Naive thymus-derived CD4-positive, alpha-beta T cell (primary cell): ENCODE results near the gene CMIP. TPM values are rescaled to one million over a fixed set of nuclear protein-coding genes. Genes with fewer than 3 reads are reported as not detected.
A peak's percentile ranks its signal among the peaks of the same experiment; 100 is the strongest.

Source experiments
- ATAC-seq: fragments of 150-1000 bp; cut with Tn5 transposase; 2 replicates; pipeline ENCODE4 v1.10.0; 2021; ENCODE audit warnings: mild to moderate bottlenecking, moderate library complexity
- CTCF ChIA-PET: fragments of 350-600 bp; sonication (Branson Sonifier 250); formaldehyde crosslinking; loops from one replicate; lab custom pipeline; 2021; ENCODE audit warnings: antibody characterized with exemption; lab: Charles Lee
- POLR2A ChIA-PET: fragments of 350-600 bp; sonication (Branson Sonifier 250); formaldehyde crosslinking; loops from one replicate; lab custom pipeline; 2021; ENCODE audit warnings: antibody characterized with exemption, inconsistent platforms; lab: Charles Lee
- DNase-seq, 9 donors: peaks; one replicate each; pipeline versions ENCODE4 v3.0.0 to v3.0.0-alpha.2; 2020 to 2022; ENCODE audit warnings: mixed read lengths in 1 of 9
- H3K27ac ChIP-seq: one replicate; pipeline ENCODE4 v1.7.0; 2013; ENCODE audit warnings: mild to moderate bottlenecking, low read depth, low read length, moderate library complexity
- H3K27me3 ChIP-seq, 2 donors: one replicate each; pipeline ENCODE4 v1.7.0; 2013; ENCODE audit warnings: low read length in 2 of 2, mild to moderate bottlenecking in 2 of 2, moderate library complexity in 2 of 2; ENCODE audit not compliant: control insufficient read depth in 2 of 2, insufficient read depth in 2 of 2
- H3K36me3 ChIP-seq, 3 experiments: 1 replicate in 2 of 3; 2 replicates in 1 of 3; pipeline ENCODE4 v1.7.0; 2013; ENCODE audit warnings: low read length in 3 of 3, mild to moderate bottlenecking in 3 of 3, moderate library complexity in 1 of 3; ENCODE audit not compliant: insufficient read depth in 3 of 3, control insufficient read depth in 2 of 3
- H3K4me1 ChIP-seq, 2 donors: one replicate each; pipeline ENCODE4 v1.7.0; 2013; ENCODE audit warnings: low read length in 2 of 2, mild to moderate bottlenecking in 2 of 2, moderate library complexity in 1 of 2; ENCODE audit not compliant: control insufficient read depth in 2 of 2, insufficient read depth in 2 of 2
- H3K4me3 ChIP-seq: 2 replicates; pipeline ENCODE4 v1.7.0; 2013; ENCODE audit warnings: mild to moderate bottlenecking, low read length
- H3K9me3 ChIP-seq, 3 experiments: 1 replicate in 2 of 3; 2 replicates in 1 of 3; pipeline ENCODE4 v1.7.0; 2013; ENCODE audit warnings: low read length in 3 of 3; ENCODE audit not compliant: control insufficient read depth in 2 of 3
- H3K27ac Mint-ChIP-seq, 9 donors: one replicate each; pipeline ENCODE4 v1.8.0; 2020 to 2022; ENCODE audit warnings: mixed read lengths in 9 of 9, mild to moderate bottlenecking in 8 of 9, moderate library complexity in 5 of 9, inconsistent platforms in 2 of 9
- H3K27me3 Mint-ChIP-seq, 5 donors: one replicate each; pipeline ENCODE4 v1.8.0; 2021 to 2022; ENCODE audit warnings: mixed read lengths in 5 of 5, mild to moderate bottlenecking in 1 of 5
- H3K36me3 Mint-ChIP-seq, 5 donors: one replicate each; pipeline ENCODE4 v1.8.0; 2020 to 2022; ENCODE audit warnings: mixed read lengths in 5 of 5, mild to moderate bottlenecking in 3 of 5, inconsistent platforms in 1 of 5
- H3K4me1 Mint-ChIP-seq, 7 donors: one replicate each; pipeline ENCODE4 v1.8.0; 2020 to 2022; ENCODE audit warnings: mixed read lengths in 7 of 7, mild to moderate bottlenecking in 3 of 7, inconsistent platforms in 1 of 7
- H3K4me3 Mint-ChIP-seq, 10 donors: one replicate each; pipeline ENCODE4 v1.8.0; 2020 to 2022; ENCODE audit warnings: mild to moderate bottlenecking in 10 of 10, mixed read lengths in 10 of 10, moderate library complexity in 6 of 10, inconsistent platforms in 2 of 10
- H3K9me3 Mint-ChIP-seq, 11 donors: one replicate each; pipeline ENCODE4 v1.8.0; 2020 to 2022; ENCODE audit warnings: mixed read lengths in 11 of 11, mild to moderate bottlenecking in 4 of 11, inconsistent platforms in 1 of 11, moderate library complexity in 1 of 11
- intact Hi-C, 2 donors: fragments of 100-400 bp; cut with micrococcal nuclease; formaldehyde crosslinking; loops; one replicate each; pipeline ENCODE4 v1.15.1; 2023
- polyA plus RNA-seq, 2 donors: library from polyadenylated mRNA; unstranded; fragments of 300-500 nt; fragmentation: Illumina TruSeq; gene quantifications; one replicate each; pipeline ENCODE4 v1.2.3, GENCODE V29; 2021
- total RNA-seq, 6 experiments: library from RNA in 5 of 6; stranded (reverse) in 5 of 6; gene quantifications; 1 replicate in 5 of 6; 2 replicates in 1 of 6; pipeline ENCODE4 v1.2.3 and lab custom pipeline; 2021 to 2026

Gene CMIP
- total and polyA plus RNA-seq, 7 experiments from 2014 or later = 0.66 to 75.4 (median 34.3) TPM

DNA sequence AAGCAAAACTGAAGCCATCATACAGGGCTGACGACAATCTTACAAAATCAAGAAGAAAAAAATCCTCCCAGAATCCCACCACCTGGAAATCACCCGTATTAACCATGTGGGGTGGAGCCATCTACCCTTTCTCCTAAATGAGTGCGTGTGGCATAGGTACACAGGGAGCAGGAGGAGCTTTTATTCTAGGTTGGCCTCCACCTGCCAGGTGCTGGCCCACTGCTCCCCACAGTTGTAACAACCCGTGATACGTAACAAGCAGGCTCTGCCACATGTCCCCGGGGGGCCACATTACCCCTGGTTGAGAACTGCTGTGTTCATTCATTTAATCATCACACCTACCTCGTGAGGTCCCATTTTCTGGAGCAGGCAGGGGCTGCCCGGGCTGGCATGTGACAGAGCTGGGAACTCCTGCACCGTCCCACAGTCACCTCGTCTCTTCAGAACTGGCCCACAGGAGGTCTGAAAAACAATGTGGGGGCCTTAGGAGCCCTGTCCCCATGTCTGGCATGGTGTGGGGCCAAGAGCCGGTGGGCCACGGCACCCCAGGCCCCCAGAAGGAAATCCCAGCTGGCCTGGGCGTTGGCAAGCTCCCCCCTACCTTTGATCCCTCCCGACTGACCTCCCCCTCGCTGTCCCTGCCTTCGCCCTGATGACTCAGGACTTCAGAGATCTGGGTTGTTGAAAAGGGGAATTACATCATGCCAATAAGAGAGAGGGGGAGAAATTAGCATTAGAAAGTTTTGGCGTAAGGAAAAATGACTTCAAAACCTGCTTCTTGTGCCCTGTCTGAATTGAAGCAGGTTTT lies 12.9 kb downstream of the CMIP start:
- Mint-ChIP-seq H3K4me1 (peaks cover 44 to 77% (median 56%) of the 10 kb centered on the region in 7 donors), H3K27ac (peak overlapping the region in 6 of 9 donors; percentile 10 to 53 (median 46)), H3K4me3 (peak overlapping the region in 1 of 10 donors; percentile 9), H3K9me3 (no peaks in the 10 kb centered on the region), H3K36me3 (peaks cover 5 to 30% (median 24%) of the 10 kb centered on the region in 5 donors), H3K27me3 (no peaks in the 10 kb centered on the region)
- no peaks in the 10 kb centered on the region for H3K4me1 ChIP-seq
- H3K27me3 ChIP-seq = no peaks in the 10 kb centered on the region
- intact Hi-C loops = no loop called here
- H3K4me3 ChIP-seq = no peak overlapping the region
- ChIA-PET CTCF (interaction anchor here (1.7 kb wide), 1 partner anchor 8 kb away, joined by 3 read pairs; no protein-coding TSS in a partner anchor), POLR2A (no interaction called here)
- ATAC-seq (peak; percentile 64), DNase-seq (no peak)
- H3K9me3 ChIP-seq = no peaks in the 10 kb centered on the region
- no peak overlapping the region for H3K27ac ChIP-seq
- peaks cover 0 to 19% (median 0%) of the 10 kb centered on the region in 3 experiments for H3K36me3 ChIP-seq

DNA sequence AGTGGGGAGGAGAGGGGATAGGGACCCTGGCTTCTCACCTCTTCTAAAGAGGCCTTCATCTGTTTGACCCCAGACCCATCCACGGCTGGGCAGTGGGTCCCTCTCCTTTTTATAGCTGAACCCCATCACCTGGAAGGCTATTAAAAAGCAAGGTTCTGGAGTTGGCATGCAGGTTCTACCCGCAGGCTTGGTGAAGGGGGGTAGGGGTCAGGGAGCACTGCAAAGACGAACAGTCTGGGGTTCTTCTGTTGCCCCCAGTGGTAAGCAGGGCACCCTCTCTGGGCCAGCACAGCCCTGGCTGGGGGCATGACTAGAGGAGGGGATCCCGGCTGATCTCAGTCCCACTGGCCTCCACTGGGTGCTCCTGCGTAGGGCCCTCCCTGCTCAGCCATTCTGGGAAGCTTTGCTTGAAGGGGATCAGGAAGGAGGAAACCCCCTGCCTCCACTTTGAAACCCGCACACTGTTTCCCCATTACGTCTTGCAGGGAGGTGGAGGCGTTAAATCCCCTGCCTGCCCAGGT lies 13.6 kb downstream of the CMIP start:
- POLR2A ChIA-PET = no interaction called here
- Histone ChIP-seq H3K4me1 (no peaks in the 10 kb centered on the region), H3K27me3 (no peaks in the 10 kb centered on the region), H3K4me3 (no peak overlapping the region), H3K9me3 (no peaks in the 10 kb centered on the region), H3K27ac (no peak overlapping the region), H3K36me3 (peaks cover 0 to 19% (median 0%) of the 10 kb centered on the region in 3 experiments)
- H3K4me3 Mint-ChIP-seq = no peak overlapping the region
- H3K4me1 Mint-ChIP-seq = peaks cover 39 to 73% (median 53%) of the 10 kb centered on the region in 7 donors
- ATAC-seq (no peak), DNase-seq (no peak)
- CTCF ChIA-PET = interaction anchor here (1.7 kb wide), 1 partner anchor 9 kb away, joined by 3 read pairs; no protein-coding TSS in a partner anchor
- peaks cover 5 to 33% (median 24%) of the 10 kb centered on the region in 5 donors for H3K36me3 Mint-ChIP-seq
- H3K9me3 Mint-ChIP-seq = no peaks in the 10 kb centered on the region
- intact Hi-C loops = no loop called here
- peak overlapping the region in 2 of 9 donors; percentile 23 to 44 for H3K27ac Mint-ChIP-seq
- no peaks in the 10 kb centered on the region for H3K27me3 Mint-ChIP-seq

DNA sequence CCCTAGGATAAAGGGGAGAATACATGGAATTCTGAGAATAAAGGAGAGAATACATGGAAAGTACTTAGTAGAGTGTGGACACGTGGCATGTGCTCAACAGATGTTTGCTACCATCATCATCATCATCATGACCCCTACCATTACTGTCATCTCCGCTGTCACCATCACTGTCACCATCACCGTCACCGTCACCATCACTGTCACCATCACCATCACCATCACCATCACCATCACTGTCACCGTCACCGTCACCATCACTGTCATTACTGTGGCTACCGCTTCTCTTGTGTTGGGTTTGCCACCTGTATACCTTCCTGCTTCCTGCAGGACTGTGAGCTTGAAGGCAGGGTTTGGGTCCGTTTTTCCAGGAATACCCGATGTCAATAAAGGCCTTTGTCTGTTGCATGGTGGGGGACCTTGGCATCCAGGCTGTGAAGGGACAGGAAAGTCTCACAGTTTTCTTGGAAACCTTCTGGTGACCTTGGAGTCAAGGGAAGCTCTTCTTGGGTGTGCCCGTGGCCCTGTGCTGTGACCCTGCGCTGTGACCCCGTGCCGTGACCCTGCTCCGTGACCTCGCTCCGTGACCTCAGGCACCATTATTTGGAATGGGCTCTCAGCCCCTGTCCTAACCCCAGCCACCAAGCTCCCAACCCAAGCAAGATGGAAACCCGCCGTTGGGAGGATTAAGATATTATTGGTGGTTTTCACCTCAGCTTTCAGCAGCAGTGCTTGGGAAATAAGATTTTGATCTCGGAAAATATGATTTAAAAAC lies 14.4 kb downstream of the CMIP start:
- no peaks in the 10 kb centered on the region for H3K4me1 ChIP-seq
- ATAC-seq = no peak
- intact Hi-C loops = no loop called here

DNA sequence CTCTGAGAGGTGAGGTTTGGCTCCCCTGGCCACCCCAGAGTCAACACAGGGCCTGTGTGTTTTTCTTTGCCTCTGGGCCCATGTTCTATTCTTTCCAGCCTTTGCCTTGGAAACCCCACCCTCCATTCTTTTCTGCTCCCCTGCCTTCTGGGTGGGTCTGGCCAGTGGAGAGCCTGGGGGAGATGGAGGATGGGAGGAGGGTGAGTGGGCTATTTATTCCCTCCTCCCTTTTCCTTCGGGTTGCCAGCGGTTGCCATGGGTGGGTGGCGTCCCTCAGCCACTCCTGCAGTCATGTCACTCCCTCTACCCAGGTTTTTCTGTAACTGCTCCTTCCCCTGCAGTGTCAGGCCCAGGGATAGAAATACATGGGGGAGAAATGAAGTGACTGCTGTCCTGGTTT lies 15.5 kb downstream of the CMIP start:
- Mint-ChIP-seq H3K4me1 (peaks cover 39 to 71% (median 52%) of the 10 kb centered on the region in 7 donors), H3K27me3 (no peaks in the 10 kb centered on the region), H3K9me3 (no peaks in the 10 kb centered on the region), H3K36me3 (peaks cover 5 to 38% (median 26%) of the 10 kb centered on the region in 5 donors), H3K4me3 (no peak overlapping the region), H3K27ac (peak overlapping the region in 1 of 9 donors; percentile 57)
- Histone ChIP-seq H3K4me3 (no peak overlapping the region), H3K36me3 (peaks cover 0 to 19% (median 0%) of the 10 kb centered on the region in 3 experiments), H3K27me3 (no peaks in the 10 kb centered on the region), H3K9me3 (no peaks in the 10 kb centered on the region), H3K4me1 (no peaks in the 10 kb centered on the region), H3K27ac (no peak overlapping the region)
- ATAC-seq (no peak), DNase-seq (no peak)
- CTCF ChIA-PET = no interaction called here
- intact Hi-C loops = no loop called here
- POLR2A ChIA-PET = interaction anchor here (1.6 kb wide), 1 partner anchor 14 kb away, joined by 3 read pairs; no protein-coding TSS in a partner anchor

More for the DNA sequence above, 14.4 kb downstream of the CMIP start:
- no peaks in the 10 kb centered on the region for H3K9me3 ChIP-seq
- ChIA-PET CTCF (interaction anchor here (1.7 kb wide), 1 partner anchor 10 kb away, joined by 3 read pairs; no protein-coding TSS in a partner anchor), POLR2A (no interaction called here)
- Mint-ChIP-seq H3K4me1 (peaks cover 35 to 71% (median 51%) of the 10 kb centered on the region in 7 donors), H3K4me3 (peak overlapping the region in 1 of 10 donors; percentile 13), H3K9me3 (no peaks in the 10 kb centered on the region), H3K36me3 (peaks cover 5 to 33% (median 24%) of the 10 kb centered on the region in 5 donors), H3K27me3 (no peaks in the 10 kb centered on the region), H3K27ac (peak overlapping the region in 4 of 9 donors; percentile 3 to 71 (median 20))
- no peak for DNase-seq
- peaks cover 0 to 19% (median 0%) of the 10 kb centered on the region in 3 experiments for H3K36me3 ChIP-seq
- no peaks in the 10 kb centered on the region for H3K27me3 ChIP-seq
- no peak overlapping the region for H3K4me3 ChIP-seq
- no peak overlapping the region for H3K27ac ChIP-seq

DNA sequence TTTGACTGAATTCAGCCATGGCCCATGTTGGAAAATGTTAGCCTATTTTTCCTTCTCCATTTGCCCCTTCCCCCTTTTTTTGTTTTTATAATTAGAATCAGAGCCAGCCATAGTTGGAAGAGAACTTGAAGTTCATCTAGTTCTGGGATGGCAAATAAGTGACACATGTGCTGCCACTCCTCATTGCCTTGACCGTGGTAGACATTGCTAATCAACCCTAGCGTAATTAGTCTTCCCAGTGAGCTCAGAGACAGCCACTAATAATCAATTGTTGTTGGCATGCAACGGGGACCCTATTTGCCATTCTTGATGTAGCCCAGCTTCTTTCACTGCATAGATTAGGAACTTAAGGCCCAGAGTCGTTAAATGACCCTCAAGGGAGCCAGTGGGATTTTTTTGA lies 16.6 kb downstream of the CMIP start:
- Mint-ChIP-seq H3K9me3 (no peaks in the 10 kb centered on the region), H3K27ac (peak overlapping the region in 4 of 9 donors; percentile 11 to 57 (median 34)), H3K27me3 (no peaks in the 10 kb centered on the region), H3K36me3 (peaks cover 5 to 38% (median 26%) of the 10 kb centered on the region in 5 donors), H3K4me1 (peaks cover 42 to 69% (median 57%) of the 10 kb centered on the region in 7 donors), H3K4me3 (peak overlapping the region in 2 of 10 donors; percentile 14 to 41)
- Histone ChIP-seq H3K4me1 (no peaks in the 10 kb centered on the region), H3K27me3 (no peaks in the 10 kb centered on the region), H3K27ac (no peak overlapping the region), H3K9me3 (no peaks in the 10 kb centered on the region), H3K36me3 (peaks cover 0 to 13% (median 0%) of the 10 kb centered on the region in 3 experiments), H3K4me3 (no peak overlapping the region)
- ChIA-PET POLR2A (interaction anchor here (1.6 kb wide), 1 partner anchor 15 kb away, joined by 3 read pairs; no protein-coding TSS in a partner anchor), CTCF (no interaction called here)
- intact Hi-C loops = no loop called here
- DNase-seq (no peak), ATAC-seq (no peak)

DNA sequence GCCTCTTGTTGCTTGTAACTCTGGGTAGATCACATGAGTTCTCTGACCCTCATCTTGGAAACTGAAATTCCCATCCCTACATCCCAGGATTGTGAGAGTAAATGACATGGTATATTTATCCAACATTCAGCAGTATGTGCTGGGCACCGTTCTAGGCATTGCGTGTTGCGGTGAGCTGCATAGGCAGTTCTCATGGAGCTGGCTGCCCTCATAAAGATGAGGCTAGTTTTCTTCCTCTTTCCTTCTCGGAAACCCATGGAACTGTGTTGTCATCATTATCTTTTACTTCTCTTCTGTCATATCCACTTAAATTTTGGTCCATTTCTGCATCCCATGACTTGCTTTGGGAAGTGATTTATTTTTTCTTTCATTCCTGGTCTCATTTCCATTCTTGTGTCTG lies 17.2 kb downstream of the CMIP start:
- Mint-ChIP-seq H3K27me3 (no peaks in the 10 kb centered on the region), H3K4me3 (peak overlapping the region in 2 of 10 donors; percentile 14 to 29), H3K27ac (peak overlapping the region in 5 of 9 donors; percentile 3 to 61 (median 34)), H3K36me3 (peaks cover 5 to 37% (median 26%) of the 10 kb centered on the region in 5 donors), H3K4me1 (peaks cover 43 to 72% (median 61%) of the 10 kb centered on the region in 7 donors), H3K9me3 (no peaks in the 10 kb centered on the region)
- ChIA-PET POLR2A (interaction anchor here (1.6 kb wide), 1 partner anchor 15 kb away, joined by 3 read pairs; no protein-coding TSS in a partner anchor), CTCF (no interaction called here)
- H3K36me3 ChIP-seq = peaks cover 0 to 8% (median 0%) of the 10 kb centered on the region in 3 experiments
- H3K27ac ChIP-seq = no peak overlapping the region
- intact Hi-C loops = no loop called here
- no peaks in the 10 kb centered on the region for H3K9me3 ChIP-seq
- ATAC-seq (peak; percentile 26), DNase-seq (no peak)
- H3K4me3 ChIP-seq = no peak overlapping the region
- H3K4me1 ChIP-seq = no peaks in the 10 kb centered on the region
- H3K27me3 ChIP-seq = no peaks in the 10 kb centered on the region
